Ectodermal cell (in vitro differentiated cells): Measurements from ENCODE around the gene PRKAR1B. TPM values are rescaled to one million over a fixed set of nuclear protein-coding genes. Genes with fewer than 3 reads are reported as not detected.

Source experiments
- H3K27ac ChIP-seq: 2 replicates; pipeline ENCODE4 v1.7.0; 2013; ENCODE audit warnings: mild to moderate bottlenecking, low read depth, low read length; ENCODE audit not compliant: insufficient read depth, poor library complexity, severe bottlenecking
- H3K27me3 ChIP-seq: 2 replicates; pipeline ENCODE4 v1.7.0; 2013; ENCODE audit warnings: mild to moderate bottlenecking, low read length; ENCODE audit not compliant: insufficient read depth, control insufficient read depth, poor library complexity, severe bottlenecking
- H3K36me3 ChIP-seq: one replicate; pipeline ENCODE4 v1.7.0; 2013; ENCODE audit warnings: low read length; ENCODE audit not compliant: control insufficient read depth, insufficient read depth
- H3K4me1 ChIP-seq: one replicate; pipeline ENCODE4 v1.7.0; 2013; ENCODE audit warnings: low read length; ENCODE audit not compliant: control insufficient read depth, insufficient read depth
- H3K4me3 ChIP-seq: 2 replicates; pipeline ENCODE4 v1.7.0; 2013; ENCODE audit warnings: low read depth, low read length, control low read depth; ENCODE audit not compliant: insufficient read depth
- H3K9me3 ChIP-seq: 2 replicates; pipeline ENCODE4 v1.7.0; 2013; ENCODE audit warnings: mild to moderate bottlenecking, low read length, moderate library complexity; ENCODE audit not compliant: control insufficient read depth
- WGBS, 2 experiments: methylation state at CpG; one replicate each; pipeline ENCODE4 v1.1.7; 2013; ENCODE audit warnings: missing lambda C conversion rate in 2 of 2; 5-methylcytosine and 5-hydroxymethylcytosine counted together
- polyA plus RNA-seq, 4 experiments: library from polyadenylated mRNA; stranded (reverse); fragments of 50-300 nt; gene quantifications; one replicate each; pipeline ENCODE4 v1.2.3, GENCODE V29; 2013

The PRKAR1B gene
- 26.4 TPM for polyA plus RNA-seq (2013, experiment 1 of 4)
- polyA plus RNA-seq (2013, experiment 2 of 4), result 29.7 TPM
- polyA plus RNA-seq (2013, experiment 3 of 4), result 19.4 TPM
- 20.5 TPM for polyA plus RNA-seq (2013, experiment 4 of 4)

DNA sequence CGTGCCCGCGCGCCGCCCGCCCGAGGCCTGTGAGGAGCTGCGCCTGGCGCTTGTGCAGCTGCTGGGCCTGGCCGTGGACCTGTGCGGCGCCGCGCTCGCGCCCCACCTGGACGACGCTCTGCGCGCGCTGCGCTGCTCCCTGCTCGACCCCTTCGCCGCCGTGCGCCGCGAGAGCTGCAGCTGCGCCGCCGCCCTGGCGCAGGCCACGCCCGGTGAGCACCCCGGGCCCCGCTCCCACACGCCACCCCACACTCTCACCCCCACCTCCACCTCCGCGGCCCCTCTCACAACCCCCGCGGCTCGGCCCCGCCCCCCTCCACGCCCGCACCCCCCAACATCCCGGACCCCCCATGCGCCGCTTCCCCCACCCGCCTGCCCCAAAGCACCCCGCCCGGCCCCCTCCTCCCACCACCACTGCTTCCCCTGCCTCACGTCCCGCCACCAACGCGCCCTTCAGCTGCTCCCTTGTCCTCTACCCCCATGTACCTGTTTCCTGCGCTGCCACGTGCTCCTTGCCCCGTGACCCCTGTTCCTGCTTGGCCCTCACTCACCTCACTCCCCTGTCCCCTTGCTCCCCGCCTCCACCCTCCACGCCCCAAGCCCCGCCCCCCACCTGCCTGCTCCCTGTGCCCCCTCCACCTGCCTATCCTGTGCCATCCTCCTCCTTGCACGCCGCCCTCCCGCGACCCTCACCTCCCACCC is at the start of gene PRKAR1B:
Gene PRKAR1B (minus strand): TSS at position 178 of the 702 bp plus-strand sequence. CDS start 15,776 bp downstream, outside the sequence.
- Histone ChIP-seq H3K27me3 (no peaks in the 10 kb centered on the region), H3K36me3 (peaks cover 11% of the 10 kb centered on the region), H3K4me3 (peak within 1 kb of the TSS; percentile 72), H3K4me1 (peaks cover 10% of the 10 kb centered on the region), H3K27ac (no peak within 1 kb of the TSS), H3K9me3 (no peaks in the 10 kb centered on the region)
- 1% methylated on average over 51 to 55 of the region's 66 CpGs for WGBS, 2 experiments

DNA sequence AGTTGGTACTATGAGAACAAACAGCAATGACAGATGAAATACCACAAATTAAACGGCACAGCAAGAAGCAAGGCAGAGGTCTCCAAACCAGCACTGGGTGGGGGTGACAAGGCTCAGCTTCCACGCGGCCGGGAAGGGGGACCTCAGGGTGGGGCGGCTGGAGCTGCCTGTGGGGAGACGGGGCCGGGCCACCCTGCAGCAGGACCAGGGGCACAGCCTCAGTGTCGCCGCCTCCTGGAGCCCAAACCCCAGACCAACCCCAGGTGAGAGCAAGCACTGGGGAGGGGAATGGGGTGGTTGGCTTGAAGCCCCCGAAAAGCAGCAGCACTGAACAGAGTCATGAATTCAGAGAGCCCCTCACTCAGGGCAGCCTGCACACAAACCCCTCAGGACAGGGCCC is 49.3 kb upstream of the PRKAR1B start:
- peaks cover 3% of the 10 kb centered on the region for H3K36me3 ChIP-seq
- WGBS, 2 experiments, result 96 to 97% methylated on average over 10 of the region's 10 CpGs
- no peak overlapping the region for H3K27ac ChIP-seq
- H3K4me1 ChIP-seq, result no peaks in the 10 kb centered on the region
- no peaks in the 10 kb centered on the region for H3K27me3 ChIP-seq
- no peak overlapping the region for H3K4me3 ChIP-seq
- H3K9me3 ChIP-seq, result no peaks in the 10 kb centered on the region

DNA sequence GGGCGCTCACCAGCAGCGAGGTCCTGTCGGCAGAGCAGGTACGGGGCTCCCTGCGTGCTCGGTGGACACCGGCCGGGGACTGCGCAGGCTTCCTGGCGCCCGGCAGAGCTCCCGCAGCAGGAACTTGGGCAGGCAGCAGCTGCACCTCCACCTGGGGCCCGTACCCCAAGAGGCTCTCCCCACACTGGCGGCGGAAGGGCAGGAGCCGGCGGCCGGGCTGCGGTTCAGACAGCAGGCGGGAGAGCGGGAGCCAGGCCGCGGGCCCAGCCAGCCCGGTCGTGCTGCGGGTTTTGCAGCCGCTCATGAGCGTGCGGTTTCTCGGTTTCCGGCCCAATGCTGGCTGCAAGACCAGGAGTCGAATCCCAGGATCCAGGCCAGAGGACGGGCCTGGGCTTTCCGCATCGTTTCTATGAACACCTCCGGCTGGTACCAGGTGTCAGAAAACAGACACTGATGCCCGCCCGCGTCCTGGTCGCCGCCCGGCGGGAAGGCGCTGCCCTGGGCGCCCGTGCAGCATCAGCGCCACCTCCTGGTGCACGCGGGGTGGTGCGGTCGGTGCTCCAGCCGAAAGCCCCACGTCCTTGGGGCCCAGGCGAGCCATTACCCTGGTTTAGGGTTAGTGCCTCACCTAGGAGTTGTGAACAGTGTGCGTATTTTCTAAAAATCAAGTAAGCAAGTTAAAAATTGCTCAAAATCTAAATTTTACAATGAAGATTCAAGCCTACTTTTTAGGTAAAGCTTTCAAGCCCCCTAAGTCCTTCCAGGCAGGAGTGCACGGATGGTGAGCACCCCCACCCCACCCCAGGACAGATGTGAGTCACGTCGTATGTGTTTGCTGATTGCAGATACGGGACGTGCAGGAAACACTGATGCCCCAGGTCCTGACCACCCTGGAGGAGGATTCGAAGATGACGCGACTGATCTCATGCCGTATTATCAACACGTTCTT is 47.4 kb upstream of the PRKAR1B start:
- Histone ChIP-seq H3K9me3 (no peaks in the 10 kb centered on the region), H3K27me3 (no peaks in the 10 kb centered on the region), H3K36me3 (peaks cover 9% of the 10 kb centered on the region), H3K27ac (no peak overlapping the region), H3K4me3 (no peak overlapping the region), H3K4me1 (no peaks in the 10 kb centered on the region)
- WGBS, 2 experiments, result 68 to 69% methylated on average over 65 of the region's 65 CpGs

DNA sequence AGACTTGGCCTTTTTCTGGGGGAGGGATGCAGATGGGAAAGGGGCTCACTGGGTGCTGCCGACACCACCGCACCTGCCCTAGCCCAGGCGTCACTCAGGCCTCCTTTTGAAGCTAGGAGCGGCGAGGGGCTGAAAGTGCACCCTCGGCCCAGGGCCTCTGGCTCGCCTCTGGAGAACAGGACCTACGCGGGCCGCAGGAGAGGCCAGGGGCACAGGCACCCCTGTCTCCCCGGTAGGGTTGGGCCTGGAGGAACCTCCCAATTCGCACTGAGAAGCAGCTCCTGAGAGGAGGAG is 46.5 kb upstream of the PRKAR1B start:
- WGBS, 2 experiments, result 95% methylated on average over 12 of the region's 12 CpGs
- no peak overlapping the region for H3K4me3 ChIP-seq
- H3K4me1 ChIP-seq, result no peaks in the 10 kb centered on the region
- no peaks in the 10 kb centered on the region for H3K27me3 ChIP-seq
- H3K36me3 ChIP-seq, result peaks cover 7% of the 10 kb centered on the region
- no peak overlapping the region for H3K27ac ChIP-seq
- no peaks in the 10 kb centered on the region for H3K9me3 ChIP-seq

DNA sequence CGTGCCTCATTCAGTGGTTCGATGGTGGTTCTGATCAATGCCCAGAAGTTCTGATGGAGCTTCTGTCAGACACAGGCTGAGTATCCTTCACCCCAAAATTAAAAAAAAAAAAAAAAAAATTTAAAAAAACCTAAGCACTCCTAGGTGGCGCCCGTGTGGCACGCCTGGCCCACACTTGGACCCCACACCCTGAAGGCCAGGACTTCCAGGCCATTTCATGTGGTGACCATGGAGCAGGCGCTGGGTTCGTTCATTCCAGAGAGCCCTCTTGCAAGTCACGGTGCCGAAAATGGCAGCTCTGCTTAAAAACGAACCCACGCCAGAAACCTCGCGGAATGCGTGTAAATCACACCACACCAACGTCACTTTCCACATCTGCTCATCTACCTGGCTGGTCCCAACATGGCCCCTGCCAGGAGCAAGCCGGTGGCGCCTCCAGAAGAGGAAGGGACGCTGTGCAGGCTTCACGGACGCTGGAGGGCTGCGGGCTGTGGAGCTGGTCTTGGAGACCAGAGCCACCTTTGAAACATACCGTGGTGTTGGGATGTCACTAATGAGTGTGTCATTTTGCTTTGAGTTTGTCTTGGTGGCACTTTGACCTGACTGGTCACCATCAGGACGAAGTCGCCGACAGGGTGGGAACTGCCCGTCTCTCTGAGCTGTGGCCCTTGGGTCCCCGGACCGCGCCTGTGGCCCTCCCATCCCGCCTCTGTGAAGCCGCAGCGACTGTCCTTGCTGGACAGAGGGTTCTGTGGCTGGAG is 46.0 kb upstream of the PRKAR1B start:
- Histone ChIP-seq H3K27me3 (no peaks in the 10 kb centered on the region), H3K36me3 (peaks cover 7% of the 10 kb centered on the region), H3K27ac (no peak overlapping the region), H3K4me3 (no peak overlapping the region), H3K9me3 (no peaks in the 10 kb centered on the region), H3K4me1 (no peaks in the 10 kb centered on the region)
- 95 to 96% methylated on average over 32 of the region's 32 CpGs for WGBS, 2 experiments

DNA sequence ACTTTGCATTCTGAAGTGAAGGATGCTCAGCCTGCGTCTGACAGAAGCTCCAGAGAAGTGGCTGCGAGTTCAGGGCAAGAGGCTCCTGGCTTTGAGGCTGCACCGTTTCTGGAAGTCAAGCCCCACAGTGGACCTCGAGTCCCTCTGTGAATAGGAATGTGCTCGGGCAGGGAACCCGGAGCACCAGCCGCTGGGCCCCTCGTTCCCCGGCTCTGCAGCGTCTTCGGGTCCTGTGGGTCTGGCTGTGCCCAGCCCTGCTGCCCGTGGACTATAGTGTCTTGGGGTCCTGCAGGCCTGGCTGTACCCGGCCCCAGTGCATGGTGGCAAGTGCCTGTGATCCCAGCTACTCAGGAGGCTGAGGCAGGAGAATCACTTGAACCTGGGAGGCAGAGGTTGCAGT is 45.3 kb upstream of the PRKAR1B start:
- WGBS, 2 experiments, result 96% methylated on average over 13 of the region's 13 CpGs
- Histone ChIP-seq H3K27me3 (no peaks in the 10 kb centered on the region), H3K4me3 (no peak overlapping the region), H3K4me1 (no peaks in the 10 kb centered on the region), H3K36me3 (peaks cover 7% of the 10 kb centered on the region), H3K27ac (no peak overlapping the region), H3K9me3 (no peaks in the 10 kb centered on the region)

DNA sequence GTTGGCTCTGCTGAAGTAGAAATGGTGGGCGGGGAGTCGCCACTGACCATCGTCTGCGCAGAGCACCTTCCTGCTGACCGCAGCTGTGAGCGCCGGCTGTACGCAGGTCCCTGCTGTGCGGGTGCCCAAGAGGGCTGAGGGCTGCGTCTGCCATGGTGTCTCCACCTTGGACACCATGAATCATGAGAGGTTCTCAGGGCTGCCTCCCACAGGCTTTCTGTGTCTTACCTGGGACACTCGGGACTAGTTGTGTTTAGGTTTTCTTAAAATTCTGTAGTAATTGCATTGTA is 44.9 kb upstream of the PRKAR1B start:
- H3K27me3 ChIP-seq, result no peaks in the 10 kb centered on the region
- no peaks in the 10 kb centered on the region for H3K9me3 ChIP-seq
- H3K27ac ChIP-seq, result no peak overlapping the region
- no peaks in the 10 kb centered on the region for H3K4me1 ChIP-seq
- peaks cover 7% of the 10 kb centered on the region for H3K36me3 ChIP-seq
- H3K4me3 ChIP-seq, result no peak overlapping the region
- WGBS, 2 experiments, result 91 to 92% methylated on average over 11 of the region's 11 CpGs

DNA sequence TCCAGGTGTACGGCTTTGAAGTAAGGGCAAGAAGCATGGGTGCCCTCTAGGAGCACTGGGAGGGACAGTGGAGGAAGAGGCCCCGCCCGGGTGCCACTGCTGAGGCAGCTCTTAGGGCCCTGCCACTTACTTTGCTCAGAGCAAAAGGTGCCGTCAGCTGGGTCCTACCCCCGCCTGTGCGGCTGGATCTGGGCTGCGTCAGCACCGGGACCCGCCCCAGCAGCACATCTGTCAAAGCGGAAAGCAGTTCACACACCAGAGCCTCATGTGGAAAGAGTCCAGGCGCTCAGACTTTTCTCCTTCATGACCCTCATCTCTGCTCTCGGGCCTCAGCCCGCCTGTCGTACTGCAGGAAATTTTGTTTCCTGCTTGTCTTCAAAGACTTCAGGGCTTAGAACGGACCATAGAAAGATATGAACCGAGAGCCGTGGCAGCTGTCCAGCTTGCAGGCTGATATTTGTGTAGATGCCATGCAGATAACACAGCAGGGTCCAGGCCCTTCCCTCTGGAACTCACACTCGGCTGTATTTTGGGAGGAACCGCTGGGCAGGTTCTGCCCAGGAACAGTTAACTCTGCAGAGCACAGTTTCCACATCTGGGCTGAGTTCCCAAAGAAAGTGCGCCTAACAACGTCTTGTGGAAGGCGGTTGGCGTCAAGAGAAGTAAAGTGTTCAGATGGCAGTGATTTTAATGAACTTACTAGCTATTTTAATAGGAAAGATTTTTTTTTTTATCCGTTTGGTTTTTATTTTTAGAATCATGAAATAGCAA is 44.3 kb upstream of the PRKAR1B start:
- WGBS, 2 experiments, result 93 to 96% methylated on average over 24 of the region's 24 CpGs
- no peak overlapping the region for H3K27ac ChIP-seq
- no peaks in the 10 kb centered on the region for H3K4me1 ChIP-seq
- H3K9me3 ChIP-seq, result no peaks in the 10 kb centered on the region
- H3K36me3 ChIP-seq, result peaks cover 8% of the 10 kb centered on the region
- no peaks in the 10 kb centered on the region for H3K27me3 ChIP-seq
- no peak overlapping the region for H3K4me3 ChIP-seq

DNA sequence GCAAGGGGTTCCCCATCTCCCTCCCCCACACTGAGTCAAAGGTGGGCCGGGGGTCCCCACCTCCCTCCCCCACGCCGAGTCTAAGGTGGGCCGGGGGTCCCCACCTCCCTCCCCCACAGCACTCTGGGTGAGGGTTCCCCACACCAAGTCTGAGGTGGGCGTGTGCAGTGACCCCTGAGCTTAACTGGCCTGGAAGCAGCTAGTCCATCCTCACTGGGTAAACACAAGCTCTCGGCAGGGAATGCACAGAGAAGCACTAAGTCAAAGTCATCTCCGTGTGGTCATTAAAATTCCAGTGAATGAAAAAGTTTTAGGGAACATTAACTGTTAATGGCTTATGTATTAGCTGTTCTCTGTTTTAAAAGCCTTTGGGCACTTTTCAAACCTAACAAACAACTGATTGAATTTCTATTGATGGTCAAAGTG is 43.7 kb upstream of the PRKAR1B start:
- WGBS, 2 experiments, result 85 to 87% methylated on average over 7 of the region's 7 CpGs
- Histone ChIP-seq H3K36me3 (peaks cover 10% of the 10 kb centered on the region), H3K9me3 (no peaks in the 10 kb centered on the region), H3K4me1 (no peaks in the 10 kb centered on the region), H3K4me3 (no peak overlapping the region), H3K27ac (no peak overlapping the region), H3K27me3 (no peaks in the 10 kb centered on the region)
